Measurements from ENCODE around the gene SHISA8. TPM values are rescaled to one million over a fixed set of nuclear protein-coding genes. Genes with fewer than 3 reads are reported as not detected.

Gene SHISA8
- total RNA-seq, 3 donors from 2014 or later: 3.9 to 5.6 (median 5.0) TPM

Other genes with a start within 250 kb of the SHISA8 start
- 100 to 1,000 TPM; 372 to 430 (median 428) TPM for gene SNU13, start 226.2 kb downstream of the SHISA8 start, total RNA-seq
- gene MEI1, start 215.6 kb downstream of the SHISA8 start, total RNA-seq: 10 to 100 TPM; 13.4 to 21.6 (median 17.1) TPM
- gene CCDC134, start 114.4 kb downstream of the SHISA8 start, total RNA-seq: 10 to 100 TPM; 16.0 to 20.2 (median 18.4) TPM
- 100 to 1,000 TPM; 123 to 178 (median 155) TPM for gene SREBF2, start 82.0 kb downstream of the SHISA8 start, total RNA-seq
- gene TNFRSF13C, start 11.7 kb upstream of the SHISA8 start, total RNA-seq: 1 to 10 TPM; 6.1 to 7.6 (median 6.9) TPM
- gene CENPM, start 32.1 kb upstream of the SHISA8 start, total RNA-seq: 10 to 100 TPM; 40.7 to 52.2 (median 48.5) TPM
- 1 to 10 TPM in 1 of 3 donors, under 1 TPM in 2; 0.68 to 1.3 (median 0.84) TPM for gene SEPTIN3, start 54.4 kb upstream of the SHISA8 start, total RNA-seq
- gene WBP2NL, start 83.7 kb upstream of the SHISA8 start, total RNA-seq: under 1 TPM; 0.16 to 0.40 (median 0.30) TPM
- 10 to 100 TPM; 14.2 to 16.4 (median 14.2) TPM for gene NAGA, start 155.7 kb upstream of the SHISA8 start, total RNA-seq
- gene PHETA2, start 159.2 kb upstream of the SHISA8 start, total RNA-seq: 1 to 10 TPM; 2.0 to 2.3 (median 2.1) TPM
- gene SMDT1, start 164.6 kb upstream of the SHISA8 start, total RNA-seq: 10 to 100 TPM; 84.0 to 88.2 (median 86.6) TPM
- 100 to 1,000 TPM in 2 of 3 donors, 10 to 100 TPM in 1; 96.3 to 129 (median 116) TPM for gene NDUFA6, start 175.7 kb upstream of the SHISA8 start, total RNA-seq
- 1 to 10 TPM; 1.1 to 2.3 (median 1.9) TPM for gene CYP2D6, start 215.7 kb upstream of the SHISA8 start, total RNA-seq